Stimulated activated CD4-positive, alpha-beta T cell treated with anti-CD3 and anti-CD28 coated beads, Interleukin-1b, Interleukin-23, amount 100 ng/mL, for 24 hours (primary cell): ENCODE data around the gene BNIP2.
A peak's percentile ranks its signal among the peaks of the same experiment; 100 is the strongest.
"Not testable (repeated sequence)": the region's sequence is repeated elsewhere in the genome, so short reads cannot be mapped to it uniquely, and the experiment has no call there.

ENCODE experiments used
- DNase-seq, 4 experiments: peaks; one replicate each; pipeline ENCODE4 v3.0.0-alpha.2; 2020; ENCODE audit warnings: low read depth in 4 of 4, low spot score in 1 of 4

The BNIP2 gene

GRCh38 chr15:59637507-59637906, 51.6 kb downstream of the BNIP2 start:
- DNase-seq, result not testable (repeated sequence)

- DNase-seq, result no peak
Observed at GRCh38 chr15:59636184-59636583, 52.9 kb downstream of the BNIP2 start.

- DNase-seq, result no peak
Observed at GRCh38 chr15:59632714-59633113, 56.4 kb downstream of the BNIP2 start.

- DNase-seq, result peak in 2 of 4 experiments; percentile 4 to 32
Observed at GRCh38 chr15:59622289-59622688, 66.8 kb downstream of the BNIP2 start.

DNA sequence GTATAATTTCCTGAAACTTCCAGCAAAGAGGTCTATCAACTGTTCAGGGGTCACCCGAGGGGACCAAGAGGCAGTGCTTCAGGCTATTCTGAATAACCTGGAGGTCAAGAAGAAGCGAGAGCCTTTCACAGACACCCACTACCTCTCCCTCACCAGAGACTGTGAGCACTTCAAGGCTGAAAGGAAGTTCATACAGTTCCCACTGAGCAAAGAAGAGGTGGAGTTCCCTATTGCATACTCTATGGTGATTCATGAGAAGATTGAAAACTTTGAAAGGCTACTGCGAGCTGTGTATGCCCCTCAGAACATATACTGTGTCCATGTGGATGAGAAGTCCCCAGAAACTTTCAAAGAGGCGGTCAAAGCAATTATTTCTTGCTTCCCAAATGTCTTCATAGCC, 70.7 kb downstream of the BNIP2 start:
- no peak for DNase-seq

- no peak for DNase-seq
Observed at GRCh38 chr15:59616379-59616778, 72.7 kb downstream of the BNIP2 start.

DNA sequence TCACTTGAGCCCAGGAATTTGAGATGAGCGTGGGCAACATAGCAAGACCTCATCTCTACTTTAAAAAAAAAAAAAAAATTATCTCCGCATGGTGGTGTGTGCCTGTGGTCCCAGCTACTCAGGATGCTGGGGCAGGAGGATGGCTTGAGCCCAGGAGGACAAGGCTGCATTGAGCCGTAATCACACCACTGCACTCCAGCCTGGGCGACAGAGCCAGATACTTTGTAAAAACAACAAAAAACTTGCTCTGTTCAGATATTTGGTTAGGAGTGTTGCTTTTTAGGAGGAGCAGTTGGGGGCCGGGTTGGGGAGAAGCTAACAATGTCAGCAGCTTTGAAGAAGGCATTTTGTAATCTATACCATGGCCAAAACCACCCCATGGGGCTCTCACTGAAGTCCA, 73.5 kb downstream of the BNIP2 start:
- no peak for DNase-seq

DNA sequence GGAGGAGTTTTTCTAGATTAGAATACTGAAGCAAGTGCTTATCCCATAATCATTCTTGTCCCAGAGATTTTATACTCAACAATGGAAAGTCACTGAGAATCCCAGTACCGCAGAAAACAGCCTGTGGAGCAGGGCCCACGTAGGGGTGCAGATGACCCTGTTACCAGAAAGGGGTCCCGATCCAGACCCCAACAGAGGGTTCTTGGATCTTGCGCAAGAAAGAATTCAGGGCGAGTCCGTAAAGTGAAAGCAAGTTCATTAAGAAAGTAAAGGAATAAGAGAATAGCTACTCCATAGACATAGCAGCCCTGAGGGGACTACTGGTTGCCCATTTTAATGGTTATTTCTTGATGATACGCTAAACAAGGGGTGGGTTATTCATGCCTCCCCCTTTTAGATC, 75.0 kb downstream of the BNIP2 start:
- DNase-seq, result no peak

DNA sequence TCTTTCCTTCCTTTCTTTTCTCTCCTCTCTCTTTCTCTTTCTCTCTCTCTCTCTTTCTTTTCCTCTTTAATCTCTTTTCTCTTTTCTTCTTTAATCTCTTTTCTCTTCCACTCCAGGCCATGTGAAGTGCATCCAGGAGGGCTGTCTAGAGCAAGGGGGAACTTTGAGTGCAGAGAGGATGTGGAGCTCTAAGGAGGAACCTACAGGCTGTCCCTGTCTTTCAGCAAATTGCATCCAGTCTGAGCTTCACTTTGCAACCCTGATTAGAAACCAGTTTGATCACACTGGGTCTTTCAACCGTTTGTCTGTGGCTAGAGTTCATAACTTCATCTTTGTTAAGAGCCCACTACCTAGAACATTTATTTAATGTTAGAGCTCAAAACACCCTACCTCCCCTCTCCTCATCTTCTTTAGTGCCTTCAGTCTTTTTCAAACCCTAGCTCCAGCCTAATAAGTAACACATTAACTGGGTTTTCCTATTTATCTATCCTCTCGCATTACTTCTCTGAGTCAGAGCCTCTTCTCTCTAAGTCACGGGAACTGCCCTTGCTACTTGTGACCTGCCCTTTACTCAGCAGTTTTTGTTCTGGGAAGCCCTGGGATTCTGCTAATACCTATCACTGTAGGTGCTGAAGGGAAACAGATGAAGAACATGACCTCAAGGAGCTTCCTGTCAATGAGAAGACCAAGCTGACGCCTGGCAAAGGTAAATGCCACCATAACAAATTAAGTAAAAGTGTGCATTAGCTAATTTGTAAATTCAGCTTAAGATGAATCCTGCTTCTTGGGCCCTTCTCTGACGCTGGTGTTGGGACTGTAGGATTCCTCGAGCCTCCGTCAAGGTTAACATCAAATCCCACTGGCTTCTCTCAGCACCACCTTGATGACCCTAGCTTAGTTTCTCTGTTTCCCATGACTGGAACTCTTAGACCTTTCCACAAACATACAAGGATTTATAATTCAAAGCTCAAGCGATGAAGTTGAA, 77.6 kb downstream of the BNIP2 start, which contains the start of gene GCNT3:
Gene GCNT3, plus strand, starts transcription at position 508 of the 985 bp plus-strand sequence. CDS start 6,456 bp downstream, outside the sequence.
- DNase-seq, result no peak

DNA sequence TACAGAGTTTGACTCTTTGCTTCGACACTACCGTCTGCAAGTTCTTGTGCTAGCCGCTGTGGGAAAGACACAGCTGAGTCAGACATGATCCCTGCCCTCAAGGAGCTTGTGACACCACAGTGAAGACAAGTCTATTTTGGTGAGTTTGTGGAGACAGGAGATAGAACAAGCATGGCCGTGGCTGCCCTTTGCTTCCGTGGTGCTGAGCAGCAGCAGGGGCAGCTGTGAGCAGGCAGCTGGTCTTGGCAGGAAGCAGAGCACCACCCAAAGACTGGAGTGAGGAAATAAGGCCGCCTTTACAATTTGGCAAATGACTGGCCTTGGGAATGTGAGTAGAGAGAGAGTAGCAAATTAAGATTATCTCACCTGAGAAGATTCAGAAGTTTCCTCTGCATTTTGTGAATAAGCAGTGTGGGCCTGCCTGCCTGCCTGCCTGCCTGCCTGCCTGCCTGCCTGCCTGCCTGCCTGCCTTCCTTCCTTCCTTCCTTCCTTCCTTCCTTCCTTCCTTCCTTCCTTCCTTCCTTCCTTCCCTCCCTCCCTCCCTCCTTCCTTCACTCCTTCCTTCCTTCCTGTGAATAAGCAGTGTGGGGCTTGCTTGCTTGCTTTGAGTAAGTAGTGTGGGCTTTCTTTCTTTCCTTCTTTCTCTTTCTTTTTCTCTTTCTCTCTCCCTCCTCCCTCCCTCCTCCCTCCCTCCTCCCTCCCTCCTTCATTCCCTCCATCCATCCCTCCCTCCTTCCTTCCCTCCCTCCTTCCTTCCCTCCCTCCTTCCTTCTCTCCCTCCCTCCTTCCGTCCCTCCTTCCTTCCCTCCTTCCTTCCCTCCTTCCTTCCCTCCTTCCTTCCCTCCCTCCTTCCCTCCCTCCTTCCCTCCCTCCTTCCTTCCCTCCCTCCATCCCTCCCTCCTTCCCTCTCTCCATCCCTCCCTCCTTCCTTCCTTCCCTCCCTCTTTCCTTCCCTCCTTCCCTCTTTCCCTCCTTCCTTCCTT, 79.1 kb downstream of the BNIP2 start:
- DNase-seq, result no peak
